NOMO-1 treated with dmso at 0.1 percent for 144 hours (cell line): ENCODE measurements around the gene PDCD2L.
"Not testable (repeated sequence)": the region's sequence is repeated elsewhere in the genome, so short reads cannot be mapped to it uniquely, and the experiment has no call there.

ENCODE experiments used
- DNase-seq: peaks from one replicate; lab custom pipeline; 2025; ENCODE audit not compliant: unreplicated experiment; lab: John Stamatoyannopoulos, UW

The PDCD2L gene

DNA sequence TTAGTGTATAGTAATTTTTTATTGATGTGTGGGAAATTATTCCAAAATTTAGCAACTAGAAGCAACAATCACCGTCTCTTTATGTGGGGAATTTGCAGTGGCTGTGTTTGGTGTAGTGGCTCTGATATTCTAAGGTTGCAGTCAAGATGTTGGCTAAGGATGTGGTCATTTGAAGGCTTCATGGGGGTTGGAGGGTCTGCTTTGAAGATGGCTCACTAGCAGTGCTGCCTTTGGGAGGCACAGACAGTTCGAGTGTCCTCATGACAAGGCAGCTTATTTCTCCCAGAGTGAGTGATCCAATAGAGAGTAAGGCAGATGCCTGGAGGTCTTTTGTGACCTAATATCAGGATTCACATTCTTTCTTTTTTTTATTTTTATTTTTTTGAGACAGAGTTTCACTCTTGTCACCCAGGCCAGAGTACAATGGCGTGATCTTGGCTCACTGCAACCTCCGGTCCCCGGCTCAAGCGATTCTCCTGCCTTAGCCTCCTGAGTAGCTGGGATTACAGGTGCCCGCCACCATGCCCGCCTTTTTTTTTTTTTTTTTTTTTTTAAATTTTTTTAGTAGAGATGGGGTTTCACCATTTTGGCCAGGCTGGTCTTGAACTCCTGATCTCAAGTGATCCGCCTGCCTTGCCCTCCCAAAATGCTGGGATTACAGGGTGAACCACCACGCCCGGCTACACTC, 30.5 kb upstream of the PDCD2L start:
- no peak for DNase-seq

DNA sequence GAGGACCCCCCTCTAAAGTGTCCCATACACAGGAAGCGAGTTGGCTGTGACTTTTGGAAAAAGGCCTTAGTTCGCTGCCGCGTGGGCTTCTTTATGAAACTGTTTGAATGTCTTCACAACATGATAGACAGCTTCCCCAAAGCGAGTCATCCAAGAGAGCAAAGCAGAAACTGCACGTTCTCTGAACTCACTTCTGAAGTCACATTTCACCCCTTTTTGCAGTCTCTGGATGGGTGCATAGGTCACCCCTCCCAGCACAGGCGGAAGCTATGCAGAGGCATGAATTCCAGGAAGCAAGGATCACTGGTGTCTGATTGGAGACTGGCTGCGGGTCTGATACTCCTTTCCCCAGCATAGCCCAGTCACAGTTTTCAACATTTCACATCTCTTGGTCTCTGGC, 28.6 kb upstream of the PDCD2L start:
- DNase-seq, result no peak

DNA sequence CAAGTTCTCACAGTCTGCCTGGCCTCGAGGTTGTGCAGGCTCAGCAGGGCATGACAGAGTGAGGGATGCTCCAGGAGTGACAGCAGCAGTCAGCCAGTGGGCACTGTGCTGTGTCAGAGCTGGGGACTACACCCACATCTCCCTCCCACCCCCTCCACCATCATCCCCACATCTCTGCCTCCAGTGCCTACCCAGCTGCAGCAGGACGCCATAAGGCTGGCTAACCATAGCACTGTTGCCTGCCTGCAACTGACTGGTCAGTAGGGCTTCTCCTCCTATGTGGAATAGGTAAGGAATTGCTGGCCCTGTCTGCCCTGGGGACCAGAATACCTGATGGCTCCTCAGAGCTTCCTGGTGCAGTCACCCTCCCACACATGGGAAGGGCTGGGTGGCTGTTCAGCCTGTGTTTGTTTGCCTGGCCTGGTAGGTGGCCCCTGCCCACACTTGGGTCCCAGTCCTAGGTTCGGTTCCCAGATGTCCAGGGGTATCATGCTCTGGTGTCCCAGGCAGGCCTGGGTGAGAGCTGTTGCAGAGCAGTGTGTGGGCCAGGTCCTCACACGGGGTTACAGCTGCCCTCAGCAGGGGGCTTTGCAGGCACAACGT, 23.5 kb upstream of the PDCD2L start:
- DNase-seq, result no peak

DNA sequence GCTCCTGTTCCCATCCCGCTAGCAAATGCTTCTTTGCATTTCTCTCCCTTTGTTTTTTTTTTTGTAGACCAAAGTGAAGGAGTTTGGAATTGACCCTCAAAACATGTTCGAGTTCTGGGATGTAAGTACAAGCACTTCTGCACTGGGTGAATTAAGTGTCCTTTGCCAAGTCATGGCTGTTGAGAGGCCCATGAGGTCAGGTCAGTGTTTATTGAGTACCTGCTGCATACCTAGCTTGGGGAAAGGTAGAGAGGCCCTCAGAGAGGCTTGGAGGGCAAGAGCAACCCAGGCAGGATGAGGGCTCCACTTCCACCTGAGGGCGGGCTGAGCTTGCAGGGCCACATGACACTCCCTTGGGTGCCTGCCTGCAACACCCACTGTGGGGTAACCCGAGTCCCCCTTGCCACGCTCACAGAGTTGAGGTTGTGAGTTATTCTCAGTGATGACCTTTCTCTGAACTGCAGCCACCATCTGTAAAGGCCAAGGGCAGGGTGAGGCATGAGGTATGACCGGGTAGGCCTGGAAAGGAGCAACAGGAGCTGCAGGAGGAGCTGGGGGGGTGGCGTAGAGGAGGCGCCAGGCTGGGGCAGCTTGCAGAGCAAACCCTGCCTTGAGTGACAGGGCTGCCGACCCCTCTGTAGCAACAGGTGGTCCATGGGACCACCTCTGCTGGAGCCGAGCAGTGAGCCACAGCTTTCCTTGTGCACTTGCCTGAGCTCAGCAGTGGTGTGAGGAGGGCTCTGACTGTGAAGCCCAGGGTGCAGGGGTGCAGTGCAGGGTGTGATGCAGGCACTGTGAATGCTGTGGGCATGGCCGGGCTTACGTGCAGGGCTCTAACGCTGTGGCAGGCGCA, 22.6 kb upstream of the PDCD2L start:
- DNase-seq, result no peak

DNA sequence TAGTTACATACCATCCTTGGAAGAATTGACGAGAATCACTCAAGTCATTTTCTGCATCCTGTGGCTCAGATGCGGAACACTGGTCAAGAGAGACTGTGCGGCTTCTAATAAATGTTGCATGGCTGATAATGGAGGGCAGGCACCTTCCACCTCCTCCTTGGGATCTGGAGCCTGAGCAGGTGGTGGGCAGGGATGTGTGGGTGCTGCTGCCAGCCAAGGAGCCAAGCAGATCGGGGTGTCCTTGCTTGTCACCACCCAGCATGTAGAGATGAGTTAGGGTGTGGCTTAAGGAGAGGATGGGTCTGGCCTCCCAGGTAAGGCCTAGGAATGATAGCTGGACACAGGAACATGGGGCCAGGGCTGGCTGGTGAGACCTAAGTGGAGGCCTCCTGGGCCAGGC, 21.7 kb upstream of the PDCD2L start:
- DNase-seq, result no peak

DNA sequence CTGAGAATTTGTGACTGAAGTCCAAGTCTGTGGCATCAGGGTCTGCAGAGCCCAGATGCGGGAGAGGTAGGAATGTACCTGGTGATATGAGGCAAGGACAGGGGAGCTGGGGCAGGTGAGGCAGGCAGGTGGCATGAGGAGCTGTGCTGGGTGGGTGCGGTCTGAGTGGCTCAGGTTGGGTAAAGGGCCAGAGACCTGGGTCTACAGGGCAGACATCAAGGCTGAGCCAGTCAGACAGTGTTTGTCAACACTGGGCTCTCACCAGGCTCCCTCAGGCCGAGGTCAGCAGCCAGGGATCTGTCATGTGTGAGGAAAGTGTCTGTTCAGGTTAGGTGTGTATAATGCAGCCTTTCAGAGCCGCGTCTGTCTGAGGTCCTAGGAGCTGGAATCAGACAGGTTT, 20.6 kb upstream of the PDCD2L start:
- no peak for DNase-seq

DNA sequence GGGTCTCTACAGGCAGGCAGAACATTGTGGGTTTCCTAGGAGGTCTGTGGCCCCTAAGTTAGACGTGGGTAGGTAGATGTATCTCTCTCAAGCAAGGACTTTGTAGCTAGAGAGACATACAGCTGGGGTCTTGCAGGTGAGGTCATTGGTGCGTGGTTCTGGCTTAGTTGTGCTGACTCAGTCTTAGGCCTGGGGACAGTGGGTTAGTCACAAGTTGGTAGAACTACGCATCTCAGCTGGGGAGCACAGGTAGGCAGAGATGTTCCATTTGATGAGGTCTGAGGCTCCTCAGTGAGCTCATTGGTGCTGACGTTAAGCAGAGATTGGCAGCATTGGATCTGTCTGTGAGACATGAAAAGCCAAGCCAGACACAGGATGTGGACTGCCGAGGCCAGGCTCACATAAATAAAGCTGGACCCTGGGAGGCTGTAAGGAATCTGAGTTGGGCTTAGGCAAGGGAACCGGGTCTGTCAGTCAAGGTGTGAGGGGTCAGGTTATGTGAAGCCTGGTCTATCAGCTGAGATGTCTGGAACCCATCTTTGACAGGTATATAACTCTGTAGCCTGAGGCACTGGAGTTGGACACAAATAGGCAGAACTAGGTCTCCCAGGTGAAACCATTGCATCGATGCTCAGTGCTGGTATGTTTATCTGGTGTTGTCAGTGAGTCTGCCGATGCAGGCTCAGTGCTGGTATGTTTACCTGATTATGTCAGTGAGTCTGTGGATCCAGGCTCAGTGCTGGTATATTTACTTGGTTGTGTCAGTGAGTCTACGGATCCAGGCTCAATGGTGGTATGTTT, 17.4 kb upstream of the PDCD2L start:
- DNase-seq, result no peak

DNA sequence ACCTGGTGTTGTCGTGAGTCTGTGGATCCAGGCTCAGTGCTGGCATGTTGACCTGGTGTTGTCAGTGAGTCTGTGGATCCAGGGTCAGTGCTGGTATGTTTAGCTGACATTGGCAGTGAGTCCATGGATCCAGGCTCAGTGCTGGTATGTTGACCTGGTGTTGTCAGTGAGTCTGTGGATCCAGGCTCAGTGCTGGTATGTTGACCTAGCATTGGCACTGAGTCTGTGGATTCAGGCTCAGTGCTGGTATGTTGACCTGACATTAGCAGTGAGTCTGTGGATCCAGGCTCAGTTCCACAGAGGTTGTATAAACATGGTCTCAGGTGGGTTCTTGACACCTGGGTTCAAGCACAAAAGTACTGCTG, 16.8 kb upstream of the PDCD2L start:
- no peak for DNase-seq

DNA sequence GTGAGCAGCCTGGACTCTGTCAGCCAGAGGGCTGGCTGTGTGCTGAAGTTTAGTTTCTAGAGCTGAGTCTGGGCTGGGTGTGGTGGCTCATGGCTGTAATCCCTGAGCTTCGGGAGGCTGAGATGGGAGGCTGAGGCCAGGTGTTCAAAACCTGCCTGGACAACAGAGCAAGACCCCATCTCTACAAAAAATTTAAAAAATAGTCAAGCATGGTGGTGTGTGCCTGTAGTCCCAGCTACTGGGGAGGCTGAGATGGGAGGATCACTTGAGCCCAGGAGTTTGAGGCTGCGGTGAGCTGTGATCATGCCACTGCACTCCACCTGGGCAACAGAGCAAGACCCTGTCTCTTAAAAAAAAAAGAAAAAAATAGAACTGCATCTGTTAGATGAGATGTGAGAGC, 15.5 kb upstream of the PDCD2L start:
- not testable (repeated sequence) for DNase-seq

DNA sequence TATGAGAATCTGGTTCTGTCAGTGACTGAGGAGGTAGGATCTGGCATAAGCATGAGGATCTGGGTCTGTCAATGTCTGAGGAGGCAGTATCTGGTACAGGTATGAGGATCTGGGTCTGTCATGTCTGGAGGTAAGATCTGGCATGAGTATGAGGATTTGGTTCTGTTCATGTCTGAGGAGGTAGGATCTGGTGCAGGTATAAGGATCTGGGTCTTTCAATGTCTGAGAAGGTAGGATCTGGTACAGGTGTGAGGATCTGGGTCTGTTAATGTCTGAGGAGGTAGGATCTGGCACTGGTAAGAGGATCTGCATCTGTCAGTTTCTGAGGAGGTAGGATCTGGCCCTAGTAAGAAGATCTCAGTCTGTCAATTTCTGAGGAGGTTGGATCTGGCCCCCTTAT, 12.4 kb upstream of the PDCD2L start:
- no peak for DNase-seq

DNA sequence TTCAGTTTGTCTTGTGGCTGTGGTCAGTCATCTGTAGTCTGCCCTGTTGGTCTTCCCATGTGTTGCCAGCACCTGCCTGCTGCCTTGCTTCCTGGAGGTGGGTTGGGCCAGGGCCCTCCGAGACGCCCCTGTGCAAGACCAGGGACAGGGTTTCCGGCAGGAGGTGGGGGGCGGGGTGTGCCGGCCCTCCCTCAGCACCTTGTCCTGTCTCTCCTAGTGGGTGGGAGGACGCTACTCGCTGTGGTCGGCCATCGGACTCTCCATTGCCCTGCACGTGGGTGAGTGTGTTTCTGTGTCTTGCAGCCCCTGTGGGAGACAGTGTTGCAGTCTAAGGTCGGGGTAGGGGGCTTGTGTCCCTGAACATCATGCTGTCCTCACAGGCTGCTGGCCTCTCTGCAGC, 11.2 kb upstream of the PDCD2L start:
- DNase-seq, result no peak

DNA sequence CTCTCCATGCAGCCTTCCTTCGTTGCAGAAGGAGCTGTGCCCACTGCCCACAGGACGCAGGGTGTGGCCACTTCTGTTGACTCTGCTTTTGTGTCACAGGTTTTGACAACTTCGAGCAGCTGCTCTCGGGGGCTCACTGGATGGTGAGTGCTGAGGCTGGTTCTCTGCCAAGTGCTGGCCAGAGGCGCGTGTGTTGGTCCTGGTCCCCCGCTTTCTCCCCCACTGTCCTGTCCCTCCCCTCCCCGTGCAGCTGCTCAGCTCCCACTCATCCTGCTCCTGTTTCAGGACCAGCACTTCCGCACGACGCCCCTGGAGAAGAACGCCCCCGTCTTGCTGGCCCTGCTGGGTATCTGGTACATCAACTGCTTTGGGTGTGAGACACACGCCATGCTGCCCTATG, 10.6 kb upstream of the PDCD2L start:
- DNase-seq, result no peak

DNA sequence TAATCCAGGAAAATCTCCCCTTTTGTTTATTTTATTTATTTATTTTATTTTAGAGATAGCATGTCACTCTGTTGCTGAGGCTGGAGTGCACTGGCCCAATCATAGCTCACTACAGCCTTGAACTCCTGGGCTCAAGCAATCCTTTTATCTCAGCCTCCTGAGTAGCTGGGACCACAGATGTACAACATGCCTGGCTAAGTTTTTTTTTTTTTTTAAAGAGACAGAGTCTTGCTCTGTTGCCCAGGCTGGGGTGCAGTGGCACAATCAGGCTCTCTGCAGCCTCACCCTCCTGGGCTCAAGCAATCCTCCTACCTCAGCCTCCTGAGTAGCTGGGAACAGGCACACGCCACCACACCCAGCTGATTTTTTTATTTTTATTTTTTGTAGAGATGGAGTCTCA, 6.3 kb upstream of the PDCD2L start:
- DNase-seq, result no peak

DNA sequence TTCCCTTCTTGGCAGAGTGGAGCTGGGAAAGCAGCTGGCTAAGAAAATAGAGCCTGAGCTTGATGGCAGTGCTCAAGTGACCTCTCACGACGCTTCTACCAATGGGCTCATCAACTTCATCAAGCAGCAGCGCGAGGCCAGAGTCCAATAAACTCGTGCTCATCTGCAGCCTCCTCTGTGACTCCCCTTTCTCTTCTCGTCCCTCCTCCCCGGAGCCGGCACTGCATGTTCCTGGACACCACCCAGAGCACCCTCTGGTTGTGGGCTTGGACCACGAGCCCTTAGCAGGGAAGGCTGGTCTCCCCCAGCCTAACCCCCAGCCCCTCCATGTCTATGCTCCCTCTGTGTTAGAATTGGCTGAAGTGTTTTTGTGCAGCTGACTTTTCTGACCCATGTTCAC, 4.3 kb upstream of the PDCD2L start:
- no peak for DNase-seq

DNA sequence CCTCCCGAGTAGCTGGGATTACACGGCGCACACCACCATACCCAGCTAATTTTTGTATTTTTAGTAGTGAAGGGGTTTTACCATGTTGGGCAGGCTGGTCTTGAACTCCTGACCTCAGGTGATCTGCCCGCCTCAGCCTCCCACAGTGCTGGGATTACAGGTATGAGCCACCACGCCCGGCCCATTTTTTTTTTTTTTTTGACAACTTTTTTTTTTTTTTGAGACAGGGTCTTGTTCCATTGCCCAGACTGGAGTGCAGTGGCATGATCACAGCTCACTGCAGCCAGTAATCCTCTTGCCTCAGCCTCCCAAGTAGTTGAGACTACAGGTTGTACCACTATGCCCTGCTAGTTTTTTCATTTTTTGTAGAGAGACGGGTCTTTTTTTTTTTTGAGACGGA, 3.4 kb upstream of the PDCD2L start:
- DNase-seq, result not testable (repeated sequence)

DNA sequence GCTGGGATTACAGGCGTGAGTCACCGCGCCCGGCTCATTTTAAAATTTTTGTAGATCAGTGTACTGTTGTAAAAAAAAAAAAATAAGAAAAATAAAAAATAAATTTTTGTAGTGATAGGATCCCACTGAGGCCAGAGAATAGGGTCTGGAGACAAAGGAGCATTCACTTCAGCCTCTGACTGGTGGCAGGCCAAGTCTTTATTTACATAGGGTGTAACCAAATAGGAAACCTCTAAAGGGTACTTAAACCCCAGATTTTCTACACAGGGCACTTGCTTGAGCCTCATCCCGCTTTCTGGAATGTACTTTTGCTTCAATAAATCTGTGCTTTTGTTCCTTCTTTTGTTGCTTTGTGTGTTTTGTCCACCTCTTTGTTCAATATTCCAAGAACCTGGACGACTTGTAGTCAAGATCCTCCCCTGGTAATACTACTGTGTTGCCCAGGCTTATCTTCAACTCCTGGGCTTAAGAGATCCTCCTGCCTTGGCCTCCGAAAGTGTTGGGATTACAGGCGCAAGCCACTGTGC, 2.1 kb upstream of the PDCD2L start:
- no peak for DNase-seq

DNA sequence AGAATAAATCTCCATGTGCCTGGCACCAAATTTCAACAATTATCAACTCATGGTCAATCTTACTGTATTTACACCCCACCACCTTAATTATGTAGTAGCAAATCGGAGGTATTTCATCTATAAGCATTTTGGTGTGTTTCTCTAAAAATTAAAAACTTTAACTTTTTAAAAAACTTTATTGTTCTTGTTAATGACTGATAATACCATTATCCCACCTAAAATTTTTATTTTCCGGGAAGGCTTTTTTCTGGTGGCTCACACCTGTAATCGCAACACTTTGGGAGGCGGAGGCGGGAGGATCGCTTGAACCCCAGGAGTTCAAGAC, 453 bp upstream of the PDCD2L start:
- no peak for DNase-seq

DNA sequence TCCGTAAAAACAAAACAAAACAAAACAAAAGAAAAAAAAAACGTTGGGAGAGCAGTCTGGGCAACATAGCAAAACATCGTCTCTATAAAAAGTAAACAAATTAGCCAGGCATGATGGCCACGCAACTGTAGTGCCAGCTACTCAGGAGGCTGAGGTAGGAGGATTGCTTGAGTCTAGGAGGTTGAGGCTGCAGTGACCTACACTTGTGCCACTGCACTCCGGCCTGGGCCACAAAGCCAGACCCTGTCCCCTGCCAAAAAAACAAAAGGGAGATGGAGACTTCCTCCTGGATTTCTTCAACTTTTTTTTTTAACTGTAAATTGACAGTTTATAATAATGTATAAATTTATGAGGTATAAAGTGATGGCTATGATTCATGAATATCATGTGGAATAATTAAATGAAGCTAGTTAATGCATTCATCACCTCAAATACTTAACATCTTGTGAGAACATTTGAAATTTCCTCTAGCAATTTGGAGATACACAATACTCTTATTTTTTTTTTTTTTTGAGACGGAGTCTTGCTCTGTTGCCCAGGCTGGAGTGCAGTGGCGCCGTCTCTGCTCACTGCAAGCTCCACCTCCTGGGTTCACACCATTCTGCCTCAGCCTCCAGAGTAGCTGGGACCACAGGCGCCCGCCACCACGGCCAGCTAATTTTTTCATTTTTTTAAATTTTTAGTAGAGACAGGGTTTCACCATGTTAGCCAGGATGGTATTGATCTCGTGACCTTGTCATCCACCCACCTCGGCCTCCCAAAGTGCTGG, 1.9 kb downstream of the PDCD2L start:
- DNase-seq, result no peak

DNA sequence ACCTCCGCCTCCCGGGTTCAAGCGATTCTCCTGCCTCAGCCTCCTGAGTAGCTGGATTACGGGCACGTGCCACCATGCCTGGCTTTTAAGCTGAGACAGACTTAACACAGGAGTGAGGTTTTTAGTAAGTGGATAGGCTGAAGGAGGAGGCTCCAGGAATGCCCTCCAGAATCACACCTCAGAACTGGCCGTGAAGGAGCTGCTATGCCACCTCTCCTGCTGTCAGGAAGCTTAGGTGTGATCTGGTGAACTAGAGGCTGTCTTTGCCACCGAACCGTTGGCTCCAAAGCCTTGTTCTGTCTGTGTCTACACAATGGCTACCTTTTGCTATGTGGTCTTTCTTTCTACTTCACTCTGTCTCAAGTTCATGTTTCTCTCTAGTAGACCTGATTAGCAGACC, 4.2 kb downstream of the PDCD2L start:
- no peak for DNase-seq
